ENCODE data around the gene FHIT. TPM values are rescaled to one million over a fixed set of nuclear protein-coding genes. Genes with fewer than 3 reads are reported as not detected.

The FHIT gene
- total and polyA plus RNA-seq, 2 of the 4 experiments (the other 2 are of a cell fraction) = 0.07 TPM; not detected in 1

- Histone ChIP-seq H4K8ac (ENCODE audit: low read depth in 2 of 2, low read length in 2 of 2) (no peak overlapping the region), H3K18ac (ENCODE audit: low read depth, low read length) (no peak overlapping the region), H2AK9ac (replicated peaks; ENCODE audit: low read depth, low read length, poor library complexity) (no peak overlapping the region), H3K14ac (replicated peaks; ENCODE audit: low read depth, low read length) (no peak overlapping the region), H4K91ac (ENCODE audit: insufficient read depth, low read depth, low read length) (no peak overlapping the region), H2BK15ac (ENCODE audit: low read depth, low read length) (no peak overlapping the region), H3K9me3 (ENCODE audit: control insufficient read depth, insufficient read depth, low read length) (no peaks in the 10 kb centered on the region), H2AK5ac (ENCODE audit: low read depth, low read length) (no peak overlapping the region), H2BK20ac (ENCODE audit: low read depth, low read length) (no peak overlapping the region), H3K4me3 (ENCODE audit: insufficient read depth, low read depth, low read length) (no peak overlapping the region), H3K4me1 (ENCODE audit: control insufficient read depth, insufficient read depth, low read length) (no peaks in the 10 kb centered on the region), H2BK120ac (ENCODE audit: low read depth, low read length) (no peak overlapping the region), H2AFZ (replicated peaks; ENCODE audit: low read length, poor library complexity) (no peak overlapping the region), H2BK5ac (ENCODE audit: low read depth, low read length, poor library complexity, severe bottlenecking) (no peak overlapping the region), H3K27me3 (ENCODE audit: control insufficient read depth, insufficient read depth, low read length) (no peaks in the 10 kb centered on the region; the same call in 1 of the 2 replicates), H4K20me1 (ENCODE audit: insufficient read depth, low read length) (no peaks in the 10 kb centered on the region), H3K79me1 (ENCODE audit: low read depth in 1 of 2, low read length in 2 of 2) (no peaks in the 10 kb centered on the region), H3K23ac (ENCODE audit: low read depth, low read length) (no peak overlapping the region), H3K56ac (ENCODE audit: extremely low read depth, insufficient read depth, low read length) (no peak overlapping the region), H3K9ac (ENCODE audit: low read depth, low read length) (no peak overlapping the region), H4K5ac (ENCODE audit: low read depth, low read length) (no peak overlapping the region), H3K4ac (ENCODE audit: low read depth, low read length) (no peak overlapping the region), H3K27ac (ENCODE audit: insufficient read depth, low read length) (no peak overlapping the region), H3K4me2 (ENCODE audit: low read depth, low read length) (no peak overlapping the region), H3K9me1 (ENCODE audit: insufficient read depth, low read length) (no peaks in the 10 kb centered on the region), H3K36me3 (ENCODE audit: control insufficient read depth, insufficient read depth, low read length) (no peaks in the 10 kb centered on the region)
- dilution Hi-C loops (cut with HindIII; ENCODE audit: low sequenced_read_pairs, unreplicated experiment) (no loop called here), intact Hi-C loops (cut with micrococcal nuclease) (no loop called here), in situ Hi-C loops (cut with MboI; ENCODE audit: low sequenced_read_pairs) (no loop called here)
- no CpG with 5 or more reads among the region's 2 CpGs for WGBS, 2 experiments (ENCODE audit: extremely low coverage in 2 of 2, insufficient read length in 1 of 2)
- ATAC-seq (ENCODE audit: low read depth) = no peak
- no TSS peak for BruUV-seq (replicated peaks)
- CTCF ChIA-PET = no interaction called here
- no peak for DNase-seq
- TF ChIP-seq SMC3 (IDR thresholded peaks at IDR 0.05; ENCODE audit: low read depth, low read length) (no peak), ELK1 (IDR thresholded peaks at IDR 0.05; ENCODE audit: borderline replicate concordance, low read depth, low read length) (no peak), CHD1 (IDR thresholded peaks at IDR 0.05; ENCODE audit: low read depth, low read length) (no peak), MAFK (IDR thresholded peaks at IDR 0.05; ENCODE audit: low read depth, low read length) (no peak), POLR2A (IDR thresholded peaks at IDR 0.05; ENCODE audit: low read depth, low read length) (no peak), CEBPB (IDR thresholded peaks at IDR 0.05; ENCODE audit: low read depth, low read length) (no peak), BHLHE40 (IDR thresholded peaks at IDR 0.05; ENCODE audit: low read depth, low read length) (no peak), RAD21 (IDR thresholded peaks at IDR 0.05; ENCODE audit: low read length) (no peak), MXI1 (IDR thresholded peaks at IDR 0.05; ENCODE audit: borderline replicate concordance, low read depth, low read length) (no peak), MAZ (IDR thresholded peaks at IDR 0.05; ENCODE audit: borderline replicate concordance, low read depth, low read length) (no peak), CTCF (conservative IDR thresholded peaks at IDR 0.05; ENCODE audit: low read depth, low read length) (no peak), FOS (IDR thresholded peaks at IDR 0.05; ENCODE audit: low read depth, low read length) (no peak), RFX5 (IDR thresholded peaks at IDR 0.05; ENCODE audit: low read depth, low read length) (no peak), USF2 (IDR thresholded peaks at IDR 0.05; ENCODE audit: low read depth, low read length) (no peak), NFE2L2 (IDR thresholded peaks at IDR 0.05; ENCODE audit: low read depth, low read length) (no peak)
- POLR2A ChIA-PET (ENCODE audit: unreplicated experiment) = no interaction called here
Measured at GRCh38 chr3:60617188-60617587, 634.1 kb downstream of the FHIT start.
